ENCODE measurements around the gene TOPBP1. TPM values are rescaled to one million over a fixed set of nuclear protein-coding genes. Genes with fewer than 3 reads are reported as not detected.

TOPBP1 gene
- total RNA-seq, 2 donors from 2014 or later: 49.2 to 52.3 TPM

Other genes with a start within 250 kb of the TOPBP1 start
- gene CDV3, start 88.3 kb downstream of the TOPBP1 start, total RNA-seq: 100 to 1,000 TPM; 114 to 118 TPM
- 1 to 10 TPM in 1 of 2 donors, under 1 TPM in 1; 0.40 to 3.0 TPM for gene TF, start 84.5 kb upstream of the TOPBP1 start, total RNA-seq
- gene SRPRB, start 143.9 kb upstream of the TOPBP1 start, total RNA-seq: 10 to 100 TPM; 26.1 to 33.6 TPM
- 1 to 10 TPM; 2.2 to 3.0 TPM for gene RAB6B, start 233.9 kb upstream of the TOPBP1 start, total RNA-seq